ENCODE data around the gene RTKN.

Gene RTKN

GRCh38 chr2:74414441-74414840, 27.3 kb downstream of the RTKN start:
- no peak for TF ChIP-seq CTCF (IDR thresholded peaks at IDR 0.05; ENCODE audit: low read depth, low read length, missing control alignments)
- DNase-seq (ENCODE audit: low read depth), result no peak
- H3K4me3 ChIP-seq (ENCODE audit: low read depth, low read length), result peak overlapping the region; percentile 55; the same call in 1 of the 2 replicates

GRCh38 chr2:74413001-74413698, 28.6 kb downstream of the RTKN start:
- H3K4me3 ChIP-seq (ENCODE audit: low read depth, low read length), result no peak overlapping the region
- DNase-seq (ENCODE audit: low read depth), result no peak
- no peak for TF ChIP-seq CTCF (IDR thresholded peaks at IDR 0.05; ENCODE audit: low read depth, low read length, missing control alignments)

GRCh38 chr2:74407682-74408081, 34.1 kb downstream of the RTKN start:
- DNase-seq (ENCODE audit: low read depth), result no peak
- H3K4me3 ChIP-seq (ENCODE audit: low read depth, low read length), result no peak overlapping the region
- TF ChIP-seq CTCF (IDR thresholded peaks at IDR 0.05; ENCODE audit: low read depth, low read length, missing control alignments), result no peak

GRCh38 chr2:74406035-74406434, 35.7 kb downstream of the RTKN start:
- H3K4me3 ChIP-seq (ENCODE audit: low read depth, low read length), result no peak overlapping the region
- TF ChIP-seq CTCF (IDR thresholded peaks at IDR 0.05; ENCODE audit: low read depth, low read length, missing control alignments), result no peak
- no peak for DNase-seq (ENCODE audit: low read depth)

- no peak for TF ChIP-seq CTCF (IDR thresholded peaks at IDR 0.05; ENCODE audit: low read depth, low read length, missing control alignments)
- H3K4me3 ChIP-seq (ENCODE audit: low read depth, low read length), result no peak overlapping the region
- no peak for DNase-seq (ENCODE audit: low read depth)
These were observed 39.8 kb downstream of the RTKN start for GRCh38 chr2:74401891-74402290.

GRCh38 chr2:74399785-74400184, 42.0 kb downstream of the RTKN start:
- DNase-seq (ENCODE audit: low read depth), result no peak
- H3K4me3 ChIP-seq (ENCODE audit: low read depth, low read length), result no peak overlapping the region
- peak; percentile 70 for TF ChIP-seq CTCF (IDR thresholded peaks at IDR 0.05; ENCODE audit: low read depth, low read length, missing control alignments)

- TF ChIP-seq CTCF (IDR thresholded peaks at IDR 0.05; ENCODE audit: low read depth, low read length, missing control alignments), result no peak
- no peak for DNase-seq (ENCODE audit: low read depth)
- no peak overlapping the region for H3K4me3 ChIP-seq (ENCODE audit: low read depth, low read length)
These were observed 45.6 kb downstream of the RTKN start for GRCh38 chr2:74396149-74396548.

Measured in GM12864 (cell line).